D721Med (cell line): ENCODE data around the gene TIMMDC1.

Source experiments
- DNase-seq: peaks from one replicate; pipeline ENCODE4 v3.0.0; 2011; ENCODE audit warnings: low spot score; ENCODE audit not compliant: insufficient read length
- FAIRE-seq: peaks from 2 replicates; lab custom pipeline; 2011; peaks lifted over from hg19 to GRCh38; lab: Jason Lieb, UNC
- CTCF ChIP-seq: IDR thresholded peaks from 2 replicates; pipeline ENCODE4 v1.5.1; 2012; ENCODE audit warnings: mild to moderate bottlenecking, control low read depth; ENCODE audit not compliant: insufficient read depth; ENCODE audit errors: missing control alignments

Gene TIMMDC1

GRCh38 chr3:119498186-119499011 lies at the start of gene TIMMDC1:
Gene TIMMDC1 (plus strand): TSS chr3:119498547. CDS start chr3:119498734, 187 bp downstream.
- no peak for FAIRE-seq
- DNase-seq: peak; percentile 63
- TF ChIP-seq CTCF: no peak

GRCh38 chr3:119453822-119454221 lies 44.5 kb upstream of the TIMMDC1 start:
- TF ChIP-seq CTCF: no peak
- FAIRE-seq (no peak), DNase-seq (no peak)

DNA sequence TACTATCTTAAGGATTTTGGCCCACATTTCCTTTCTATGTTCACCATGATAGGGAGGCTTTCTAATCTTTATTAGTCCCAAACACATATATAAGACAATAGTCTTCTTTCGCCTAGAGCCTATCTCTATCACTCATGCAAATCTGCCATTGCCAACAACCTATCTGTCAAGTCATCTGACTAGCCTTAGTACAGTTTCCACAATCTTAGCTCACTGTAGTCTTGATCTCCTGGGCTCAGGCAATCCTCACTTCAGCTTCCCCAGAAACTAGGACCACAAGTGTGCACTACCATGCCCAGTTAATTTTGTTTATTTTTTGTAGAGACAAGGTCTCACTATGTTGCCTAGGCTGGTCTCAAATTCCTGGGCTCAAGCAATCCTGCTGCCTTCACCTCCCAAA lies 41.9 kb upstream of the TIMMDC1 start:
- no peak for TF ChIP-seq CTCF
- no peak for FAIRE-seq

GRCh38 chr3:119457246-119457645 lies 41.1 kb upstream of the TIMMDC1 start:
- DNase-seq (no peak), FAIRE-seq (no peak)
- TF ChIP-seq CTCF: no peak

More for the DNA sequence above, 41.9 kb upstream of the TIMMDC1 start:
- no peak for DNase-seq

DNA sequence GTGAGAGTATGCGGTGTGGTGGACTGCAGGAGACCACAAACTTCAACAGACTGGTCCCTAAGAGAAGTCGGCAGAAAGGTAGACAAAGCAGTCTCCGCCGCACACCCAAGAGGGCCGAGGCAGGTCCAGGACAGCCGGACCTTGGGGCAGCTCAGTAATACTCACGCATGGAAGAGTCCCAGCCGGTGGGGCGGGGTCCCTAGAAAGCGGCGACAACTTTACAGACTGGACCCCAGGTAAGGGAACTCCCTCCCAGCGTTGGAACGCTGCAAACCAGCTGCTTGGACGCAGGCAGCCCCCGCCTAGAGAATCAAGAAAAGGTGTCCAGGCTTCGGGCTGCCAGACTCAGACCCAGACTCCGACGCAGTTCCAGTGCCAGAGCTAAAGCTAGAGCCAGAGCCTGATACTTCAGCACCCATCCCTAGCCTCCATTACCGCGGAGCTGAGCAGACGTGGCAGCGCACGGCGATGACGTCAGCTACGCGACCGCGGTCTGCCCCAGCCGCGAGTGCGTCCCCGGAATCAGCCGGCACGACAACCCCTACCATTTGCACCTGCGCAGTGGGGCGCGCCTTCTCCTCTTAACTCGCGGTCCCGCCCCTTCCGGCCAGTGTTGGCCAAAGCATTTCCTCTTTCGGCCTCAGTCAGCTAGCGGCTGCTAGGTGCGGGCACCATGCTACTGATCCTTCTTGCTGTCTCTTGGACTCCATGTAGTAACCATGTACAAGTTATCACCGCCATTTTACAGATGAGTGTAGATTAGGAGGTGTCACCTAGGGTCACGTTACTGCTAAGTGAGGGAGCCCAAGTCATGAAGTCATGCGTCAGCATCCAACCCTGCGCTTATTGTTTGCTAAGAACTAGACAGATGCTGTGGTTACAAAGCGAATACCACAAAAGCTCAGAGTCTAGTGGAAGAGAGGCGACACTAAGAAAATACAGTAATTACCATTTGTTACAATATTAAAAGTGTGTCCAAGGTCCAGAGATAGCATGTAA lies 34.9 kb upstream of the TIMMDC1 start, which contains the start of gene TMEM39A:
TSS of gene TMEM39A (minus strand) at position 445 of the 999 bp plus-strand sequence. CDS start 1,541 bp downstream, outside the sequence.
- FAIRE-seq (peak; percentile 60), DNase-seq (peak; percentile 92)

GRCh38 chr3:119468041-119468440 lies 30.3 kb upstream of the TIMMDC1 start:
- DNase-seq: no peak
- FAIRE-seq: no peak
- no peak for TF ChIP-seq CTCF

More for the DNA sequence above, 34.9 kb upstream of the TIMMDC1 start, which contains the start of gene TMEM39A:
- TF ChIP-seq CTCF: no peak
